ENCODE measurements around the gene CACNA1I.

DNA sequence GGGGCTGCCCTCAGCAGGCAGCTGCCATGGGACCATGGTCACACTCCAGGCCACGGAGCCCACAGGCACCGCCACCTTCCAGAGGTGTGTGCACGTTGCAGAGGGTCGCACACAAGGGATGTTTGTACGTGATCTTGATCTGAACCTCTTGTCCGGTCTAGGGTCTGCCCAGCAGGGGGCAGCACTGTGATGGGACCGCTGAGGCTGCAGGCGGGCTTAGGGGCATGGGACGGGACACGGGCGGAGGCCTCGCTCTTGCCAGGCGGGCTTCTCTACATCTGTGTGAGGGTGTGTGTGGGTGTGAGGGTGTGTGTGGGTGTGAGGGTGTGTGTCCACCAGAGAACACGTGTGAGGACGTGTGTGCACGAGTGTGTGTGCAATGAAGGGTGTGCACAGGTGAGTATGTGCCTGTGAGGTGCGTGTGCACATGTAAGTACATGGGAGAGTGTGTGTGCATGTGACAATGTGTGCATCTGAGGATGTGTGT, 52.4 kb downstream of the CACNA1I start:
- TF ChIP-seq, protein P1, sequence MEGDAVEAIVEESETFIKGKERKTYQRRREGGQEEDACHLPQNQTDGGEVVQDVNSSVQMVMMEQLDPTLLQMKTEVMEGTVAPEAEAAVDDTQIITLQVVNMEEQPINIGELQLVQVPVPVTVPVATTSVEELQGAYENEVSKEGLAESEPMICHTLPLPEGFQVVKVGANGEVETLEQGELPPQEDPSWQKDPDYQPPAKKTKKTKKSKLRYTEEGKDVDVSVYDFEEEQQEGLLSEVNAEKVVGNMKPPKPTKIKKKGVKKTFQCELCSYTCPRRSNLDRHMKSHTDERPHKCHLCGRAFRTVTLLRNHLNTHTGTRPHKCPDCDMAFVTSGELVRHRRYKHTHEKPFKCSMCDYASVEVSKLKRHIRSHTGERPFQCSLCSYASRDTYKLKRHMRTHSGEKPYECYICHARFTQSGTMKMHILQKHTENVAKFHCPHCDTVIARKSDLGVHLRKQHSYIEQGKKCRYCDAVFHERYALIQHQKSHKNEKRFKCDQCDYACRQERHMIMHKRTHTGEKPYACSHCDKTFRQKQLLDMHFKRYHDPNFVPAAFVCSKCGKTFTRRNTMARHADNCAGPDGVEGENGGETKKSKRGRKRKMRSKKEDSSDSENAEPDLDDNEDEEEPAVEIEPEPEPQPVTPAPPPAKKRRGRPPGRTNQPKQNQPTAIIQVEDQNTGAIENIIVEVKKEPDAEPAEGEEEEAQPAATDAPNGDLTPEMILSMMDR (IDR thresholded peaks at IDR 0.05; ENCODE audit: low read depth, low read length), result peak; percentile 47
- TF ChIP-seq POLR2A (IDR thresholded peaks at IDR 0.05; ENCODE audit: extremely low read depth, insufficient read length), result no peak
